GM19023 (cell line): Measurements from ENCODE around the gene RALGPS2.
"Not testable (repeated sequence)": the region's sequence is repeated elsewhere in the genome, so short reads cannot be mapped to it uniquely, and the experiment has no call there.

ENCODE experiments used
- ATAC-seq: cut with Tn5 transposase; IDR thresholded peaks from one replicate; pipeline ENCODE4 v1.9.1; 2021; ENCODE audit warnings: mild to moderate bottlenecking, moderate library complexity; ENCODE audit not compliant: unreplicated experiment

Gene RALGPS2

DNA sequence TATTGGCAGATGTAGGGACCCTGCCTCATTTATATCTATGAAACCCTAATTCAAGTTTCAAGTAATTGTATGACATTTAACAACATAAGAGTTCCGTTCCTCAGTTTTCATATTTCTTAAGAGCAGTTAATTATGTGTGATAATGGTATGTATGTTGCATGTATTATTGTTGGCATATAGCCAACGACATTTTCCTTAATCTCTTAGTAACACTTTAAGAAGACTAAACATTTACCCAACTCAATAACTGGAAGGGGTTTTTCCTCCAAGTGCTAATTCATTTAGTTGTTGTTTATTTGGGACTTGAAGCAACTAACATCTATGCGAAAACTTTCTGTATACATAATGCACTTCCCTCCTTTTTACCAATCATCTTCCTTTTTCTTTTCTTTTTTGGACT is 1.5 kb upstream of the RALGPS2 start:
- ATAC-seq = no peak

DNA sequence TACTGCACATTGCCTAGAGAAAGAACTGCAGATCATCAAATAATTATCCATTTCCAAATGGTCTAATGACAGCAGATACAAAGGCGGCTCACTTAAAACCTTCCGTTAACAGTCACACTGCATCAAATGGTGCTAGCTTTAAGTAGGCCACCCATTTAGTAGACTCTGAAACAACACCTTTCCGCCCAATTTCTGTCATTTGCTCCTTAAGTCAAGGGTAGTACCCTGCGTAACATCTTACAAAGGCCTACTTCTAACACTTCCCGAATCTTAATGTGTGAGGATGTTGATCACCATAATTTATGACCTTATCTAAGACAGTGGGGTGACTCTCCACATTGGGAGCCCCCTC is 692 bp upstream of the RALGPS2 start:
- no peak for ATAC-seq

DNA sequence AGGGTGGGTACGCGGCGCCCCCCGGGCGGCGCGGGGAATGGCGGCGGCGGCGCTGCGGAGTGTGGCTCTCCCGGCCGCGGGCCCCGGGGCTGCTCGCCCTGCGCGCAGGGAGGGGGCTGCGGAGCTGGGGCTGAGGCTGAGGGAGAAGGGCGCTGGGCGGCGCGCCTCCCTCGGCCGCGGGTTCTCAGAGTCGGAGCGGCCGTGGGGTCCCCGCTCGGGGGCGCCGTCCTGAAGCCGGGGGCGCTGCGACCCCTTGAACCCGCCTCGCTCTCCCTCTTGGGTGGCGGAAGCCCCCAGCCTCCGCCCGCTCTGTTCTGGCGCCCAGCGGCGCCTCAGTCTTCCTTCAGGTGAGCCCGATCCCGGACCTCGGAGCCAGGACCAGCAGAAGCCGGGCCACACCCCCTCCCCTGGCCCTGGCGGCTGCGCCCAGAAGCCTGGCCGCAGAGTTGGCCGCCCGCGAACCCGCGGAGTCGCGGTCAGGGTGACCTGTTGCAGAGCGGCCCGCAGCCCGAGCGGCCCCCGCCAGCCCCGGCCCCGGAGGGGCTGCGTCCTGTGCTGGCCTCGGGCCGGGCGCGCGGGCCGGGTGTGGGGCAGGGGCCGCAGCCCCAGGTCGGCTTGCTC is 532 bp downstream of the RALGPS2 start:
- ATAC-seq = peak; percentile 44

DNA sequence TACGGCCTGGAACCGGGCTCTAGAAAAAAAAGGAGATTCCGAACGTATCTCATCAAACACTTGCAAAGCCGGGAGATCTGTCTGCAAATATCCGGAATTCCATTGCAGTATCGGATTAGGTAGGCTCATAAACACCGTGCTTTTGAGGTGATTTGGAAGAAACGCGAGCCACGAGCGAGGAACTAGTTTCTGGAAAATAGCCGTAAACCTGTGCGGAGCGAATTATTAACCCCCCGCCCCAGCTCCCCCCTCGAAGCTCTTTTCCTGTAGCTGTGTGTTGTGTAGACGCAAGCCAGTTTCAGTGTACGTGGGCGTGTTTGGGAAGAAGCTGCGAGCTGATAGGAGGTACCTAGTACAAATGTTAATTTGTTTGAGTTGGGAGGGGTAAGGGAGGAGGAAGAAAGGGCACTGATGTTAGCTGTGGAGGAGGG is 1.1 kb downstream of the RALGPS2 start:
- ATAC-seq = peak; percentile 48

DNA sequence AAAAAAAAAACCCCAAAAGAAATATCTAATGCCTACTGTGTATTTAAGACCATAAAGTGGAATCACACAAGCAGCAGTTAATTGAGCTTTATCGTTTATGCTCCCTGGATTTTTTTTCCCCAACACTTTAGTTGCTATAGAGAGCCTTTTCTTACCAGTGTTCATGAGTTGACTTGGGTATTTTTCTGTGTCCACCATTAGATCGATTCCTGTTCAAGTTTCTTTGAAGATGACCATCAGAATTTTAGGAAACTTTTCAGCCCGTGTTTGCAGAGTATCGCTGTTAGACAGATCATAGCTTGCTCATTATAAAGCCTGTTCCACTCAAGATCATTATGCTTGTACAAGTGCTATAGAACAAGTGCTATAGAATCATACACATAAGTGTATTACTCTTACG is 1.5 kb downstream of the RALGPS2 start:
- no peak for ATAC-seq

DNA sequence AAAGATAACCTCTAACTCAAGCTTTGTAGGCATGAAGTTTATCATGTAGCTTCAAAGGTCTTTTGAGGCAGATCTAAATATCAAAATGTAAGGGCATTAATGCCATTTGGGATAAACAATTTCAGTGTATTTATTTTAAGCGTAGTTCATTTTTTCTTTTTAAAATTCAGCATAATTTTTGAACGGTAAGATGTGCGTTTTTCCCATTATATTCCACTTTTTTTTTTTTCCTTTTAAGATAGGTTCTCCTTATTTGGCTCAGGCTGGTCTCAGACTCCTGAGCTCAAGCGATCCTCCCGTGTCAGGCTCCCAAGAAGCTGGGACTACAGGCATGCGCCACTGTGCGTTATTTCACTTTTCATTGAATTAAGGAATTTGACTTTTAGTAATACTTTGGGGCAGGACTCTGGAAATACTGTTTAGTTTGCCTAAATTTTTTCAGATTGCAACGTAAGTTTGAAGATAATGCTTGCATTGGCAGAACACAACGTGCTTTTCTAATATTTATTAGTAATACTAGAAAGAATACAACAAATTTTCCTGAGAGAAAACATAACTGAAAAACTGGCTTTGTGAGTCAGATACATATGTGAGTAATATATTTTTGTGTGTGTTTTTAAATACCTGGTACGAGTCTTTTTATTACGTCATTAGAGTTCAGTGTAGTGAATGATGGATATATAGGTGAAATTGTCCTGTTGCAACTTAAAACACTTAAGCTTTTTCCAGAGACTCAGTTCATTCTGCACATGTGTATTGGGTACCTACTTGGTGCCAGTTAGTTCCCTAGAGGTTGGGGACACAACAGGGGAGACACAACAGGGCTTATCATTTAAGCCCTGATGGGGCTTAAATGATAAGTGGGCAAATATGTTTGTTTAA is 2.2 kb downstream of the RALGPS2 start:
- no peak for ATAC-seq

DNA sequence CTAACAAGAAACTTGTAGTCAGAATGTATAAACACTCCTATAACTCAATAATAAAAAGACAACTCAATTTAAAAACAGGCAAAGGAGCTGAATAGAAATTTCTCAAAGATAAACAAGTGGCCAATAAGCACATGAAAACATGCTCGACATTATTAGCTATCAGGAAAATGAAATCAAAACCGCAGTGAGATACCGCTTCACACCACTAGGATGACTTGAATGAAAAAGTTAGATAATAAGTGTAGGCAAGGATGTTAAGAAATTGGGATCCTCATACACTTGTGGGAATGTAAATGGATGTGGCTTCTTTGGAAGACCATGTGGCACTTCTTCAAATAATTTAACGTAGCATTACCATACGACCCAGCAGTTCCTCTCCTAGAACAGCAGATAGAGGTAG is 8.9 kb downstream of the RALGPS2 start:
- no peak for ATAC-seq

DNA sequence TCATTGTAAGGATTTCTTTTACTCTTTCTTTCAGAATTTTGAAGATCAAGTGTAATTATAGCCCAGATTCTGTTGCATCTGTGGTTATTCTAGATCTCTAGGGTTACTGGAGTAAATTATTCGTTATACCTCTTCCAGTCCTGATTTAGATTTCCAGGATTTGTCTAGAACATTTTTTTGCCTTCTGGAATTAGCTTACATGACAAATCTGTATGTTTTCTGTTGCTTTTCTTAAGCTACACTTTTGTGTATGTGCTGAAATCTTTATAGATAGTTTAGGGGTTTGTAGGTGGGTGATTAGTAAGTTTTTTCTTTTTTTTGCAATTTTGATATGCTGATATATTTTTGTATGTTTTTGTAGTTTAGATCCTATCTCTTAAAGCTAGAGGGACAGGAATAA is 13.7 kb downstream of the RALGPS2 start:
- ATAC-seq = no peak

DNA sequence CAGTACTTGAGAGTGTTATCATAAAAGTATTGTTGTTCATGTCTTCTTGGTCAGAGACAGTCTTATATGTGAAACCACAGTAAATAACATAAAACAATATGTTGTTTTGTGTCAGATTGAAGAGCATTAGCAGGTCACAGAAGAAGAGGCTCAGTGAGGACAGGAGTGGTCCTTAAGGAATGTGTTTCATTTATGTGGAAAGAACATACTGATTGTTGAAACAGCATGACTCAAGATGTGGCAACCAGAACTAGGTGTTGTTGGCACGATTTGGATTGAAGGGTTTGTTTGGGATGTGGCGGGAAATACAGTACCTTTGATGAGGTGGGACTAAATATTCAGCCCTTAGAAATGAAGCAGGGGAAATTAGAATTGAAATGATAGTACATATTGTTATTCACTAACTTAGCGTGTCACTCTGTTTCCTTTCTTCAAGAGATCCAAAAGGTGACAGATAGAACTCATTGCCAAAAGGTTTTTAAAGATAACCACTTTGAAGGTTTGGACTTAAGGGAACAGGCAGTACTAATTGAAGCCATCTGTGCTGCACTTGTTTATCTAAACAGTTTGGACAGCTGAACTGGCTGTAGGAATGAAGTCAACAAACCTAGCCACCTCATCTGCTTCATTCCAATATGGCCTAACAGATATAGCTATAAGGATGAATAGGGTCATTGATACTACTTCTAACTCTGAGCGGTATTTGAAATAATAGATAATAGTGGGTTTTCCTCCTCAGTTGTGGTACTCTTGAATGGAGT is 14.4 kb downstream of the RALGPS2 start:
- no peak for ATAC-seq

DNA sequence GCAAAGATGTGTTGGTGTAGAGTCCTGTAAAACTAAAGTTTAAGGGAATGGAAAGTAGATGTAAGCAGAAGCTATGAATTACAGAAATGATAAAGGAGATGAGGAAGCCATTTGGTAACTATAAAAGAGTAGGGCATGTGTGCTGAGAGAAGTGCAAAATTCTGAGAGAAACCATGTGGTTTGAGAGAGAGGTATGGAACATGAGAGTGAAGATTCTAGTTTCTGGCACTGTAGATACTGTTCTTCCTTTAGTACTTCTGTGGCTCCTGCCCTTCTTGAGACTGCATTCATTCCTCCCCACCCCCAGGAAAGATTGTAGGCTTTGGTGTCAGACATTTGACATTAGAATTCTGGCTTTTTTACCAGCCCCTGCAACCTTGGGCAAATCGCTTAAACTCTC is 15.4 kb downstream of the RALGPS2 start:
- no peak for ATAC-seq

DNA sequence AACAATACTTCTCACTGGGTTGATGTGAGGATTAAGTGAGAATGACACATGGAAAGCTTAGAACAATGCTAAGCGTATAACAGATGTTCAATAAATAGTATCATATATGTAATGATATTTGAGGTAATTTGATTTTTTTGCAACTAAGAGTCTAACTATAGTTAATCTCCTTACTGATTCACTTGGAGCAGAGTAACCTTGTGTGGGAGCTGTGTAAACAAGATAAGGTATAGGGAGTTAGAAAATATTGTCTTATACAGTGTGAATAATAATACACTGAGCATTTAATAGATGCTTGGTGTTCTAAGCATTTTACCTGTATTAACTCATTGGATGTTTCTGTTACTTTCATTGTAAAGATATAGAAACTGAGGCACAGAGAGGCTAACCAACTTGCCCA is 15.9 kb downstream of the RALGPS2 start:
- ATAC-seq = no peak

DNA sequence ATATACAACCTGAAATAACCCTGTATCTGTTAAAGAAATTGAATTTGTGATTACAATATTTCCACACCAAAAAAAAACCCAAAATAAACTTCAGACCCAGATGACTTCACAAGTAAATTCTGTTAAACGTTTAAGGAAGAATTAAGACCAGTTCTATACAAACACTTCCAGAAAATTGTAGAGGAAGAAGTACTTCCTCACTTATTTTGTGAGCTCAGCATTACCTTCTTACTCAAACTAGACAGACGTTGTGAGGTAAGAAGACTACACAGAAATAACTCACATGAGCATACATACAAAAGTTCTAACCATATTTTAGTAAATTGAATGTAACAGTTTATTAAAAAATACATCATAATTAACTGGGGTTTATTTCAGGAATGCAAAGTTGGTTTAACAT is 18.8 kb downstream of the RALGPS2 start:
- ATAC-seq = no peak

DNA sequence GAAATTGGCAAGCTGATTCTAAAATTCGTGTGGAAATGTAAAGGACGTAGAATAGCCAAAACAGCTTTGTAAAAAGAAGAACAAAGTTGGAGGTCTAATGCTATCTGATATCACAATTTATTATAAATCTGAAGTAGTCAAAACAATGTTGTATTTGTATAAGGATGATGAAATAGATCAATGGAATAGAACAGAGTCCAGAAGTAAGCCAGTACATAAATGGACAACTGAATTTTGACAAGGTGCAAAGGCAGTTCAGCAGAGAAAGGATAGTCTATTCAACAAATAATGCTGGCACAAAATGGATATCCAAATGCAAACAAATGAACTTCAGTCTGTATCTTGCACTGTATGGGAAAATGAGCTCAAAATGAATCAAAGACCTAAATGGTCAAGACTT is 20.2 kb downstream of the RALGPS2 start:
- no peak for ATAC-seq

DNA sequence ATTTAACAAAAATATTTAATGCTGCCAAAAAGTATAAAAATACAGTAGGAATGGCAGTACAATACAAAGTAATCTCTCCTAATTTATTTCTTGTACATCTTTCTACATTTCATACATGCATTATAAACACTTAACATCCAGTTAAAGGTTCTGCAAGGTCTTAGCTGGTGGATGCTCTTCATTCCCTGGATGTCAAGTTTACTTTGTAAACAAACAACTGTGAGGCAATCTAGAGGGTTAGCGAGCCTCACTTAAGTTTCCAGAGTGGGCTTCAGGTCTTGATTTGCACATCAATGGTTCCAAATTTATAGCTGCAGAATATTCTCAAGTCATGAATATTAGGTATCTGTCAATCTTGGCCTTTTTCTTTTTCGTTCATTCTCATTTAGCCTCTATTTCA is 21.3 kb downstream of the RALGPS2 start:
- ATAC-seq = no peak

DNA sequence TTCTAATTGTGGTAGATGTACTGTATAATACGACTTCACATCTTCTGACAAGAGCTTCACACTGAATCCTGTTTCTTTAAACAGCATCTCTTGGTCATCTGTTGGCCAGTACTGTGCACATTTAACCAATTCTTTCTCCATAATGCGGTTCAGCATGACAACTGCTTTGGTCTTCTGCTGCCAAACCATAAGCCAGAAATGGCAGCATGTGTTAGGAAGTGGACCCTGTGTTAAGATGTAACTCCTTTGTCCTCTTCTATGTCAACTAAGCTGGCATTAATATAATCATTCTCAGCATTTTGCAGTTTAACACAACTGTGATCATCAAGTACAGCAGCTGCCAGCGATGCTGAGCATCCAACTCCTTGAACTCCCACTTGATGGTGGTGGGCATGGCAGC is 22.3 kb downstream of the RALGPS2 start:
- ATAC-seq = not testable (repeated sequence)

DNA sequence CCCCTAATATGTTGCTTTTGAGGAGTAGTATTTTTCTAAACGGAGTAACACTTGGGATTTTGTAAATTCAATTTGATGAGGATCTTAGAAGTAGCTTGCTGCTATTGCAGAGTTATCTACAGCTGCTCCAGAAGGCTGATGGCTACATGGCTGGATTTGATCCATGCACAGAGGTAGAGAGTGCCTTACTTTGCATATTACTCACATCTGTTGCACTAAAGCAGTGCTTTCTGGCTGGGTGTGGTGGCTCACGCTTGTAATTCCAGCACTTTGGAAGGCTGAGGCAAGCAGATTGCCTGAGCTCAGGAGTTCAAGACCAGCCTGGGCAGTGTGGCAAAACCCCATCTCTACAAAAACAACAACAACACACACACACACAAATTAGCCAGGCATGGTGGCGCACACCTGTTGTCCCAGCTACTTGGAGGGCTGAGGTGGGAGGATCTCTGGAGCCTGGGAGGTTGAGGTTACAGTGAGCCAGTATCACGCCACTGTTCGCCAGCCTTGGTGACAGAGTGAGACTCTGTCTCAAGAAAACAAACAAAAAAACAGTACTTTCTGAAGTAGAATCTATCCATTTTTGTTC is 24.6 kb downstream of the RALGPS2 start:
- no peak for ATAC-seq

DNA sequence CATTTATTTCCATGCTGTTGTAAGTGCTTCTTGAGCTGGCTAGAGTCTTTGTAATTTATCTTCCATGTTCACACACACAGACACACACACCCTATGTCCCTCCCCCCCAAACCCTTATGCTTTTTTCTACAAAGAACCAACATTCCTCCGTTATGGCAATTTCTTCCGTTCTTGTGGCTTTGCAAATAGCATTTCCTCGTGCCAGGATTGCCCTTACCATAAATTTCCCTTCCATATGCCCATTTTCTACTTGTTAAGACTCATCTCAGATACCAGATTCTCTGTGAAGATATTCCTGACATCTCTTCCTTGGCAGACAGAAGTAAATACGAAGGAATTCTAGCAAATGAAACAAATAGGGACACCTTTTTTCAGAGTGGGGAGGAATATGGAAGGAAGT is 26.0 kb downstream of the RALGPS2 start:
- no peak for ATAC-seq

DNA sequence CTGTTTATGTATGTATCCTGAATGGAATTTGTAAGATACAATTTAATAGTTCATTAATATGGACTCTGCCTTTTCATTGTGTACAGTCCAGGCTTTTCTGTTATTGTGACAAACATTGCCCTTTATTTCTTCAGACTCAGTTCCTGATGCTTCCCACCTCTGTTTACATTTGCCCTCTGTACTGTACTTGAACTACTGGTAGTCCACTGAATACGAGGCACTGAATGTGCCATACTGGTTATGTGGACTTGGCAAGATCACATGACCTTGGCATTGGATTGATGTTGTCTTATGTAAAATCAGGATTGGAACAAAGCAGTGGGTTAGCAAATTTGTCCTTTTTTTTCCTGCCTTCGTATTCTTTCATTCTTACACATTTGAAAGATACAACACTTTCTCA is 27.8 kb downstream of the RALGPS2 start:
- ATAC-seq = no peak

DNA sequence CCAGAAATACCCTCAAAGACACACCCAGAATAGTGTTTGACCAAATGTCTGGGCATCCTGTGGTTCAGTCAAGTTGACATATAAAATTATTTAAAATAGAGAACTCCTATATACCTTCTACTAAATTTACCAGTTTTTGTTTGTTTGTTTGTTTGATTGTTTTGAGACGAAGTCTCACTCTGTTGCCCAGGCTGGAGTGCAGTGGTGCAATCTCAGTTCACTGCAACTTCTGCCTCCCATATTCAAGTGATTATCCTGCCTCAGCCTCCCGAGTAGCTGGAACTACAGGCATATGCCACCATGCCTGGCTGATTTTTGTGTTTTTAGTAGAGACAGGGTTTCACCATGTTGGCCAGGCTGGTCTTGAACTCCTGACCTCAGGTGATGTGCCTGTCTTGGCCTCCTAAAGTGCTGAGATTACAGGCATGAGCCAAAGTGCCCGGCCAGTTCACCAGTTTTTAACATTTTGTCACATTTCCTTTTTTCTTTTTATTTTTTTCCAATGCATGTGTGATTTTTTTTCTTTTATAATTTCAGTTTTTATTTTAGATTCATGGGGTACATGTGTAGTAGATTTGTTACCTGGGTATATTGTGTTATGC is 29.7 kb downstream of the RALGPS2 start:
- ATAC-seq = not testable (repeated sequence)

DNA sequence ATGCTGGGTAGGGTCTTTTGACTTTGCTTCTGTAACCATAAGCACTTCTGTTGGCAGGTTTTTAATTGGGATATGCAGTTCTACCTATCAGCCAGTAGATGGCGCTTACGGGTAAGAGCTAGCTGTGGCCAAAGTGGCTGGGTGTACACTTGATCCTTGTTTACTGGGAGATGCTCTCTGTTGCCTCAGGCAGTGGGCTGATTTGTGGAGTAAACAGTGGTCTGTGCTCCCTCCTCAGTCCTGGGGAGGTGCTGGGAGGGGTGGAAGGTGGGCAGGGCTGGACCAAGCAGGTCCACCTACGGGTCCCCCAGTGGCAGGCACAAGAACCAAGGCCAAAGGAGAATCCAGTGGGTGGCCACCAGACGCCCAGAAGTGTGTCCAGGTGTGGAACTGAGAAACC is 43.4 kb downstream of the RALGPS2 start:
- ATAC-seq = no peak

DNA sequence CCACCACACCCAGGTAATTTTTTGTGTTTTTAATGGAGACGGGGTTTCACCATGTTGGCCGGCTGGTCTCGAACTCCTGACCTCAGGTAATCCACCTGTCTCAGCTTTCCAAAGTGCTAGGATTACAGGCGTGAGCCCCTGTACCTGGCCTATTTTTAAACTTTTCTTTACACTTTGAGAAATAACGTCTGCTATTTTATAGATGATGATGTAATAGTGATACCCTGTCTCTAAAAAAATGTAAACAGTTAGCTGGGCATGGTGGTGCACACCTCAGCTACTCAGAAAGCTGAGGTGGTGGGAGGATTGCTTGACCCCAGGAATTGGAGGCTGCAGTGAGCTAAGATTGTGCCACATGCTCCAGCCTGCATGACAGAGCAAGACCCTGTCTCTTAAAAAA is 47.9 kb downstream of the RALGPS2 start:
- no peak for ATAC-seq
